ENCODE measurements around the gene SH2D3A.

DNA sequence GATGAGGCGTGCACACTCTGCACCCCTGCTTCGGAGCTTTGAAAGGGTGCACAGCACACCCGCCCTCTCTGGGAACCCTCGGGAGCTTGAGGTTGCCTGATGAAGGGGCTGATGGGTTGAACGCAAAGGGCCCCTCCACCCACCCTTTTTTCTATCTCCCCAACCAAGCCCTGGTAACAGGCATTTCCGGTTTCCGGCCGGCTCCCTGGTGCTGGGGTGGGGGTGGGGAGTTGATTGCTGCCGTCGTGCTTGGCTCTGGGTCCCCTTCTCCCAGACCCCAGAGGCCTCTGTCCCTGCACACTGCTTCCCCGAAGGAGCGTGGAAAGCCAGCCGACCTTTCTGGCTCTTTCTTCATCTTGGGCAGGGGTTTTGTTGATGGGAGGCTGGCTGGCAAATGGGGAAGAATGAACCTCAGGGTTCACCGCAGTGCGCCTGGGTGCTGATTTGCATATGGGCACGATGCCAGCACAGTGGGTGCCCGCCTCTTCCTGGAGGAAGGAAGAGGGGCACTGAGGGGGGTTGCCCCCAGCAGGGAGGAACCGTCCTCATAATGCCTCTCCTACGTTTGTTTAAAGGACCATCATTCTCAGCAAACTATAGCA is 34.4 kb upstream of the SH2D3A start:
- TF ChIP-seq, protein P1, sequence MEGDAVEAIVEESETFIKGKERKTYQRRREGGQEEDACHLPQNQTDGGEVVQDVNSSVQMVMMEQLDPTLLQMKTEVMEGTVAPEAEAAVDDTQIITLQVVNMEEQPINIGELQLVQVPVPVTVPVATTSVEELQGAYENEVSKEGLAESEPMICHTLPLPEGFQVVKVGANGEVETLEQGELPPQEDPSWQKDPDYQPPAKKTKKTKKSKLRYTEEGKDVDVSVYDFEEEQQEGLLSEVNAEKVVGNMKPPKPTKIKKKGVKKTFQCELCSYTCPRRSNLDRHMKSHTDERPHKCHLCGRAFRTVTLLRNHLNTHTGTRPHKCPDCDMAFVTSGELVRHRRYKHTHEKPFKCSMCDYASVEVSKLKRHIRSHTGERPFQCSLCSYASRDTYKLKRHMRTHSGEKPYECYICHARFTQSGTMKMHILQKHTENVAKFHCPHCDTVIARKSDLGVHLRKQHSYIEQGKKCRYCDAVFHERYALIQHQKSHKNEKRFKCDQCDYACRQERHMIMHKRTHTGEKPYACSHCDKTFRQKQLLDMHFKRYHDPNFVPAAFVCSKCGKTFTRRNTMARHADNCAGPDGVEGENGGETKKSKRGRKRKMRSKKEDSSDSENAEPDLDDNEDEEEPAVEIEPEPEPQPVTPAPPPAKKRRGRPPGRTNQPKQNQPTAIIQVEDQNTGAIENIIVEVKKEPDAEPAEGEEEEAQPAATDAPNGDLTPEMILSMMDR (conservative IDR thresholded peaks at IDR 0.05 in 1 of 2, IDR thresholded peaks at IDR 0.05 in 1 of 2; ENCODE audit: low read depth in 1 of 2, low read length in 2 of 2), result no peak
- no peak for TF ChIP-seq EZH2 (IDR thresholded peaks at IDR 0.05; ENCODE audit: low read length, missing control alignments)

Data from fibroblast of lung (primary cell).